ENCODE results near the gene CGREF1.

Gene CGREF1

DNA sequence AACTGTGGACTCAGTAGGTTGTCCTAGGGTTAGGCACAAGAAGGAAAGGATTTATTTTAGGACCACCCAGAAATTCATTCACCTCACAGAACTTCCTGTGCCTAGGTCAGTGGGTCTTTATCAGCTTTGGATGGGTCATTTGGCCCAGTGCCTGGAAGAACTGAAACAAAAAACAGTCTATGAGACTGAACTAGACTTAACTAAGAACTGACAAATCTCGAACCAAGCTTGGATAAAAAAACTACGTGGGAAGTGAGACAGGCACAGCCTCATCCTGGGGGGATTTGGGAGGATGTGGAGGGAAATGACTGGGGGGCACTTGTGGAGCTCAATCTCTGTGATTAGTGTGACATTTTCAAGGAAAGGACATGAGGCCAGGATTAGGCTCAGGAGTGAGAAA, 45.1 kb downstream of the CGREF1 start:
- Histone ChIP-seq H3K79me2 (ENCODE audit: low read length) (peaks cover 32% of the 10 kb centered on the region), H3K36me3 (replicated peaks; ENCODE audit: insufficient read depth, low read length) (no peaks in the 10 kb centered on the region), H3K9me3 (replicated peaks; ENCODE audit: insufficient read depth, low read length) (no peaks in the 10 kb centered on the region), H2AFZ (ENCODE audit: low read length) (no peak overlapping the region), H3K4me3 (ENCODE audit: low read length) (no peak overlapping the region), H3K9me2 (replicated peaks; ENCODE audit: insufficient read depth, low read length) (no peaks in the 10 kb centered on the region), H3F3A (ENCODE audit: insufficient read depth, low read length) (peaks cover 25% of the 10 kb centered on the region), H3K4me2 (ENCODE audit: low read depth, low read length) (no peak overlapping the region), H3K27ac (ENCODE audit: low read length) (no peak overlapping the region), H3K4me1 (ENCODE audit: low read length) (peaks cover 55% of the 10 kb centered on the region), H3K27me3 (replicated peaks; ENCODE audit: insufficient read depth, low read length) (no peaks in the 10 kb centered on the region), H4K20me1 (ENCODE audit: insufficient read depth, low read length) (no peaks in the 10 kb centered on the region), H3K9ac (ENCODE audit: low read length) (no peak overlapping the region)
- no peak for DNase-seq
- TF ChIP-seq EZH2phosphoT487 (IDR thresholded peaks at IDR 0.05; ENCODE audit: low read length) (no peak), EZH2 (optimal IDR thresholded peaks at IDR 0.05; ENCODE audit: low read depth, low read length) (no peak)

DNA sequence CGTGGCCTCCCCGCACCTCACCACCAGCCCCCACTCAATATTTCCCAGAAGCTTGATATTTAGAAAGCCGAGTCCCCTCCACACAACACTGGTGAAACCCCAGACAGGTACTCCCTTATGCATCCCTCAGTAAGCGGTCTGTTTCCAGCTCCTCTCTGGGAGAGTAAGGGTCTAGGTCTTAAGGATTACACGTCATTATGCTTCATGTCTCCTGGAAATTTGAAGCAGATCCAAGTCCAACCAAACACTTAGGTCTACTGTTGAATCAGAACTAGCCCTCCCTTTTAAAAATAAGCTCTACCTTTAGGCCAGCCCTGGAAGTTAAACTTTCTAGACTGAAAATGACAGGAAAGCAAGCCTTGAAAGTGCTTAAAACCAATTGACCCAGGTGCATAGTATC, 46.0 kb downstream of the CGREF1 start:
- H3K4me1 ChIP-seq (ENCODE audit: low read length) = peaks cover 54% of the 10 kb centered on the region
- H3K9ac ChIP-seq (ENCODE audit: low read length) = no peak overlapping the region
- no peak overlapping the region for H3K4me3 ChIP-seq (ENCODE audit: low read length)
- no peaks in the 10 kb centered on the region for H3K9me2 ChIP-seq (replicated peaks; ENCODE audit: insufficient read depth, low read length)
- no peaks in the 10 kb centered on the region for H3K9me3 ChIP-seq (replicated peaks; ENCODE audit: insufficient read depth, low read length)
- no peaks in the 10 kb centered on the region for H3K36me3 ChIP-seq (replicated peaks; ENCODE audit: insufficient read depth, low read length)
- no peak for DNase-seq
- no peak overlapping the region for H2AFZ ChIP-seq (ENCODE audit: low read length)
- H4K20me1 ChIP-seq (ENCODE audit: insufficient read depth, low read length) = no peaks in the 10 kb centered on the region
- peaks cover 33% of the 10 kb centered on the region for H3K79me2 ChIP-seq (ENCODE audit: low read length)
- no peak overlapping the region for H3K27ac ChIP-seq (ENCODE audit: low read length)
- peaks cover 25% of the 10 kb centered on the region for H3F3A ChIP-seq (ENCODE audit: insufficient read depth, low read length)
- no peak overlapping the region for H3K4me2 ChIP-seq (ENCODE audit: low read depth, low read length)
- H3K27me3 ChIP-seq (replicated peaks; ENCODE audit: insufficient read depth, low read length) = no peaks in the 10 kb centered on the region
- no peak for TF ChIP-seq EZH2phosphoT487 (IDR thresholded peaks at IDR 0.05; ENCODE audit: low read length)
- TF ChIP-seq, protein P1, sequence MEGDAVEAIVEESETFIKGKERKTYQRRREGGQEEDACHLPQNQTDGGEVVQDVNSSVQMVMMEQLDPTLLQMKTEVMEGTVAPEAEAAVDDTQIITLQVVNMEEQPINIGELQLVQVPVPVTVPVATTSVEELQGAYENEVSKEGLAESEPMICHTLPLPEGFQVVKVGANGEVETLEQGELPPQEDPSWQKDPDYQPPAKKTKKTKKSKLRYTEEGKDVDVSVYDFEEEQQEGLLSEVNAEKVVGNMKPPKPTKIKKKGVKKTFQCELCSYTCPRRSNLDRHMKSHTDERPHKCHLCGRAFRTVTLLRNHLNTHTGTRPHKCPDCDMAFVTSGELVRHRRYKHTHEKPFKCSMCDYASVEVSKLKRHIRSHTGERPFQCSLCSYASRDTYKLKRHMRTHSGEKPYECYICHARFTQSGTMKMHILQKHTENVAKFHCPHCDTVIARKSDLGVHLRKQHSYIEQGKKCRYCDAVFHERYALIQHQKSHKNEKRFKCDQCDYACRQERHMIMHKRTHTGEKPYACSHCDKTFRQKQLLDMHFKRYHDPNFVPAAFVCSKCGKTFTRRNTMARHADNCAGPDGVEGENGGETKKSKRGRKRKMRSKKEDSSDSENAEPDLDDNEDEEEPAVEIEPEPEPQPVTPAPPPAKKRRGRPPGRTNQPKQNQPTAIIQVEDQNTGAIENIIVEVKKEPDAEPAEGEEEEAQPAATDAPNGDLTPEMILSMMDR (IDR thresholded peaks at IDR 0.05; ENCODE audit: low read length) = no peak
- TF ChIP-seq EZH2 (optimal IDR thresholded peaks at IDR 0.05; ENCODE audit: low read depth, low read length) = no peak

DNA sequence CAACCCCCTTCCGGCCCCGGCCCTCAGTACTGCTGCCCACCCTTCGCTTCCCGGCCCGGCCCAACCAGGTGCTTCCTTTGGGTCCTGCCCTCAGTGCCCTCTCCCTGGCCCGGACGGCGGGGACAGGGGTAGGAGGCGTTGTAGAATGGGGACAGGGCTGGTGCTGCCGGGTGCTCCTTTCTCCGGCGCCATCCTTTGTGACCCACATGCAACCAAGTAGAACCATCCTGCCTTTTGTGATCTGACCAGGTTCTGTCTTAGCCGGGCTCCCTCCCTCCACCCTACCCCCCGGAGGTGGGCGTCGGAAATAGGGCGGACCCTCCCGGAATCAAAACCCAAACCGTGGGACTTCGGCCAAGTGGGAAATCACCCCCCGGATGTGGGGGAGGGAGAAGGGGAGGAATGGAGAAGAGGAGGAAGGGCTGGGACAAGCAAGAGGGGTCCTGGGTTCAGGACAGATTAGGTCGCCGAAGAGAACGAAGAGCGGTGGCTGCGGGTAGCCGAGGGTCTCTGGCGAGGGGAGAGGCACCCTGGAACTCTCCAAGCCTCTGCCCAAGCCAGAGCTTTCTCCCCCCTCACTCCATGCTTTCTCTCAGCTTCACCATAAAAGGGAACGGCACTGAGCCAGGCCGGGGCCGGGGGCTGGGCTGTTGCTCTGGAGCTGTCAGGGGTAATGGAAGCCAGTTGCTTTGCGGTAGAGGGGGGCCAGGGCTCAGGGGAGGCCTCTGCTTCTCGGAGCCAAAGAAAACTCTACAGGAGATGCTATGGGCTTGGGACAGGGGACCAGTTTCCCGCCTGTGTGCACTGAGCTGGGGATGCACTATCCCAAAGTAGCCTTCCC, 46.7 kb downstream of the CGREF1 start:
- peaks cover 33% of the 10 kb centered on the region for H3K79me2 ChIP-seq (ENCODE audit: low read length)
- no peaks in the 10 kb centered on the region for H3K27me3 ChIP-seq (replicated peaks; ENCODE audit: insufficient read depth, low read length)
- H3K9me2 ChIP-seq (replicated peaks; ENCODE audit: insufficient read depth, low read length) = no peaks in the 10 kb centered on the region
- H3K36me3 ChIP-seq (replicated peaks; ENCODE audit: insufficient read depth, low read length) = no peaks in the 10 kb centered on the region
- peak overlapping the region; percentile 94 for H3K4me2 ChIP-seq (ENCODE audit: low read depth, low read length)
- TF ChIP-seq, protein P1 (IDR thresholded peaks at IDR 0.05; ENCODE audit: low read length) = no peak
- TF ChIP-seq EZH2 (optimal IDR thresholded peaks at IDR 0.05; ENCODE audit: low read depth, low read length) = no peak
- no peak for TF ChIP-seq EZH2phosphoT487 (IDR thresholded peaks at IDR 0.05; ENCODE audit: low read length)
- H3K9me3 ChIP-seq (replicated peaks; ENCODE audit: insufficient read depth, low read length) = no peaks in the 10 kb centered on the region
- no peak overlapping the region for H3K27ac ChIP-seq (ENCODE audit: low read length)
- peak overlapping the region; percentile 74 for H2AFZ ChIP-seq (ENCODE audit: low read length)
- H3F3A ChIP-seq (ENCODE audit: insufficient read depth, low read length) = peaks cover 22% of the 10 kb centered on the region
- peak overlapping the region; percentile 57; the same call in 1 of the 2 replicates for H3K9ac ChIP-seq (ENCODE audit: low read length)
- peaks cover 49% of the 10 kb centered on the region for H3K4me1 ChIP-seq (ENCODE audit: low read length)
- DNase-seq = no peak
- peak overlapping the region; percentile 64 for H3K4me3 ChIP-seq (ENCODE audit: low read length)
- H4K20me1 ChIP-seq (ENCODE audit: insufficient read depth, low read length) = no peaks in the 10 kb centered on the region

Measured in MM.1S (cell line).